Occipital lobe (tissue), 2 donors: ENCODE results near the gene PTGFR. TPM values are rescaled to one million over a fixed set of nuclear protein-coding genes. Genes with fewer than 3 reads are reported as not detected.

ENCODE experiments used
- DNase-seq: peaks from one replicate; lab custom pipeline; 2025; lab: John Stamatoyannopoulos, UW
- total RNA-seq: library from RNA; depleted of rRNA; stranded (reverse); fragments of >200 nt; gene quantifications from one replicate; pipeline ENCODE4 v1.2.3, GENCODE V29; 2014

The PTGFR gene
- total RNA-seq, 1 donor from 2014 or later = 3.0 TPM

GRCh38 chr1:78520216-78520615 lies 29.4 kb downstream of the PTGFR start:
- DNase-seq = no peak

DNA sequence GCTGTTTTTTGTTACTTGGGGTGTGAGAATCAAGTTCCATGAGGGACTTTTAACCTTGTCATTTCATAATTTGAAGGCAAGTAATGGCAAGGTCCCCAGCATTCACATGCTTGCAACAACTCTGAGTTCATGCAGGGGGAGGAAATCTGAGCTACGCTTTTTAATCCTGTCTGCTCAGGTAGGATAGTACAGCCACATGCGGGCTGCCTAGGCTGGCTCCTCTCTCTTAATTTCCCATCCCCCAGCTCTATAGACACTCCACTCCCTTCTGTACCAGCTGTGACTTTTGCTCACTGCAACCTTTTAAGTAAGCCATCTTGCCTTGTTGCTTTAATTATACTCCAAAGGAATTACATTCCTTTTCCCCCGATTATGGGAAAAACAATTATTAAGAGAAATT lies 30.1 kb downstream of the PTGFR start:
- DNase-seq = no peak

DNA sequence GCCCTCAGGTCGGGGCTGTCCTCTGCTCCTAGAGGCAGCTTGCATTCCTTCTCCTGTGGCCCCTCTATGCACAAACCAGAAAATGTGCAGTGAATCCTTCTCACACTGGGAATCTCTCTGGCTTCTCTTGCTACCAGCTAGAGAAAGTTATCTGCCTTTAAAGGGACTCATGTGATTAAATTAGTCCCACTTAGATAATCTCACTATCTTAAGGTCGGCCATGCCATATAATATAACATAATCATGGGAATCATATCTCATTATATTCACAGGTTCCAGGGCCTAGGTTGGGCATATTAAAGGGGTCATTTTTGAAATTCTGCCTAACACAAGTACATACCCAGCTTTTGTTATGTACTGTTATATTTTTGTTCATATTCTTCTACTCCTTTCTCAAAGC lies 31.4 kb downstream of the PTGFR start:
- no peak for DNase-seq

- DNase-seq = no peak
Observed at GRCh38 chr1:78526496-78526895, 35.7 kb downstream of the PTGFR start.

GRCh38 chr1:78527706-78528105 lies 36.9 kb downstream of the PTGFR start:
- no peak for DNase-seq

GRCh38 chr1:78533527-78533926 lies 42.8 kb downstream of the PTGFR start:
- DNase-seq = no peak

GRCh38 chr1:78535286-78535685 lies 44.5 kb downstream of the PTGFR start:
- no peak for DNase-seq

GRCh38 chr1:78536427-78536826 lies 45.7 kb downstream of the PTGFR start:
- DNase-seq = no peak

DNA sequence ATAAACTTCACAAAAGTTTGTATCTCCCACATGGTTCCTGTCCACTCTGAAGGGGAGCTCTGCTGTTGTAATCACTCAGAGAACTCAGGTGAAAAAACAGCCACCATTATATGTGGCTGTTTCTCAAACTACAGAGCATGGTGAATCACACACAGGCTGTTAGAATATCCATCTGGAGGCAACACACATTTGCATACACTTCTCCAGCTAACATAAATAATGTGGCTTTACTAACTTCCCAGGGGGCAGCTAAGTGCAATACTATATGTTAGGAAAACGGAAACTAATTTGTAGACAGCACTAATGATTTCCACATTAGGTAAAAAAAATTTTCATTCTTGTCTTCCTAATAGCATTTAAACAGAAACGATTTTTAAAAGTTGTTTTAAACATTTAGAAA lies 49.3 kb downstream of the PTGFR start:
- no peak for DNase-seq

- no peak for DNase-seq
Observed at GRCh38 chr1:78541479-78541878, 50.7 kb downstream of the PTGFR start.

GRCh38 chr1:78543941-78544643 lies 53.3 kb downstream of the PTGFR start:
- no peak for DNase-seq

GRCh38 chr1:78547081-78547480 lies 56.3 kb downstream of the PTGFR start:
- no peak for DNase-seq

DNA sequence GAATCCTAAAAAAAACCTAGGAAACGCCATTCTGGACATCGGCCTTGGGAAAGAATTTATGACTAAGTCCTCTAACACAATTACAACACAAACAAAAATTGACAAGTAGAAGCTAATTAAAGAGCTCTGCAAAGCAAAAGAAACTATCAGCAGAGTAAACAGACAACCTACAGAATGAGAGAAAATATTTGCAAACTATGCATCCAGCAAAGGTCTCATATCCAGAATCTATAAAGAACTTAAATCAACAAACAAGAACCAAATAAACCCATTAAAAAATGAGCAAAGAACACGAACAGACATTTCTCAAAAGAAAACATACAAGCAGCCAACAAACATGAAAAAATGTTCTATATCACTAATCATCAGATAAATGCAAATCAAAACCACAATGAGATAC lies 58.6 kb downstream of the PTGFR start:
- DNase-seq = no peak

DNA sequence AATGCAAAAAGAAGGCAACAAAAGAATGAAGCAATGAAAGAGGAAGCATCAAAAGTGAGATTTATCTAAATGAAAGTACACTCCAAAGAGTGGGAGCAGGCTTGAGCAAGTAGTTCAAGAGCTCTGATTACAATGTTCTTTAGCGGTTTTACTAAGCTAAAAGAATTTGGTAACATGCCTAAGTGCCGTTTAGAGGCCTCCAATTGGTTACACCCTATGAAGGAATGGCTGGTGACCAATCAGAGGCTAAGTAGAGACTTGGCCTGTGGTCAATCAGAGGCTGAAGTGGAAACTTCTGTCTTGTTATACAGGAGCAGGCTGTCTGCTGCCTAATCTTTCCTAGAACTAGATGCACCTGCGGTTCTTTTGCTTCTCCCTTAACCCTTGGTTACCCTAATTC lies 59.1 kb downstream of the PTGFR start:
- no peak for DNase-seq

DNA sequence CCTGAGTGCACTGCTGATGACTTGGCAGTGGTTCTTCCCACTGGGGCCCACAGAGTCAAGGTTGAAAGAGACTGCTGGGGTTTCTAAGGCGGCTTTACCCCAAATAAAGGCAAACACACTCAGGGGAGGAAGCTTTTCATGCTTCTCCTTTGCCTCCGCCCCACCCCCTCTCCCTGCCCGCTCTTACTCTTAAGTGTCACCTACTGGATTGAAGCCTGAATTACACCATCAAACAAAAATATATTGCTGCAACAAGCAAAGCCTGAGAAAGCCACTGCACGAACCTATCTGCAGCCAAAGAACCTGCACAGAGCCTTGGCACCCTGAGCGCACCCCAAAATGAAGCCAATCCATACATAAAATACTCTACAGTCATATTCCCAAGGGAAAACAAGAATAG lies 63.1 kb downstream of the PTGFR start:
- no peak for DNase-seq

DNA sequence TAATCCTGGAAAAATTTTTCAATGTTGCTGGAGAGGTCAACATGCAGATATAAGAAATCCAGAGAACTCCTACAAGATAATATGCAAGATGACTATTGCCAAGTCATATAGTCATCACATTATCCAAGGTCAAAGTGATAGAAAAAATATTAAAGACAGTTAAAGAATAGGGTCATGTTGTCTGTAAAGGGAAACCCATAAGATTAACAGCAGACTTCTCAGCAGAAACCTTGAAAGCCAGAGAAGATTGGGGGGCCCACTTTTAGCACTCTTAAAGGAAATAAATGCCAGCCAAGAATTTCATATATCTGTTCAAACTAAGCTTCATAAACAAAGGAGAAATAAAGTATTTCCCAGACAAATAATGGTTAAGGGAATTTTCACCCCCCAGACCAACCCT lies 64.1 kb downstream of the PTGFR start:
- DNase-seq = no peak

GRCh38 chr1:78559680-78560079 lies 68.9 kb downstream of the PTGFR start:
- DNase-seq = no peak

GRCh38 chr1:78560811-78561210 lies 70.0 kb downstream of the PTGFR start:
- no peak for DNase-seq

GRCh38 chr1:78561856-78562255 lies 71.1 kb downstream of the PTGFR start:
- DNase-seq = no peak

GRCh38 chr1:78565393-78565792 lies 74.6 kb downstream of the PTGFR start:
- no peak for DNase-seq

DNA sequence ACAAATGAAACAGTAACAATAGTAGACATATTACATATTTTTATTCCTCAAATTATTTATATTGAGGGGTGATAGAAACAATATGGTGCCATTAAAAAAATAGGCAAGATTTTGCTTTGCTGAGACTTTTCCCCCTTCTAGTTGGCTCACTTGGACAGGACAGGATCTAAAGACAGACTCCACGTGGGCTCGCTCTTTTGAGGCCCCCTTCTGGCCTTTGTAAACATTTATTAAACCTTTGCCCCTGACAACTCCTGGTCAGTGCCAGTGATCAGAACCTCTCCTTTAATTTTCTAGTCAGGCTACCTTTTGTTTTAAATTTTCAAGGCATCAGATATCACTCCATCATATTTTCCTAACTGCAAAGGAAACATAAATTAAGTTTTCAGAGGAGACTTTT lies 79.8 kb downstream of the PTGFR start:
- DNase-seq = no peak

DNA sequence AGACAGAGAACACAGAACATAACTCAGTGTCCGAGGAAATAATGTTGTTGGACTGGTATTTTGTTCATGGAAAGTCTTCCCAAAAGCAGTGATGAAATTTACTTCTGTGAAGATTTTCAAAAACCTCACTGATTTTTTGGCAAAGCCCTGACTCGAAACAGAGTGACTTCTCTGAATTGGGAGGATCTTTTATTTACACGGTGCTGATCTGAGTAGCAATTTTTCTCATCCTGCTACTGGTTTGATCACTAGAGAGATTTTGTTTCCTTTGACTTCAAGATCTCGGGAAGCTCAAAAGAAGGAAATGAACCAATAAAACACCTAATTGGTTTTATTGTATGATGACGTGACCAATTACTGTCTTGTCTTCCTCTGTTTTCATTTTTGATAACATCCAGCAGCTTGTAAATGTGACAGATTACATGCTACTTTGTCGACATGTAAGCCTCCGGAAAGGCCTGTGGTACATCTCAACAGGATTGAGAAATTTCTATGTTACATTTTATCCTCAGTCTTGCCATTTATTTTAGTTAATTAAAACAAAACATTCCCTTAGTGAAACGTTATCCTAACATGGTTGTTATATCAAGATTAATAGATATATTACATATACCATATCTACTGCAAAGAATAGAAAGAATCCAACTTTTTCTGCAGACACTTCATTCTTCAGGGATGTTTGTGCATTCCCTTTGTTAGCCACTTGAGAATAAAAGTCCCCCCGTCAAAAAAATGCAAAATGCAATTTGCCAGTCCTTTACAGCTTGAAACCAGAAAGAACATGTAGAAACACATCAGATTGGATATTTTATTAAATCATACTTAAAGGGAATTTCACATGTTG lies 86.7 kb downstream of the PTGFR start:
- no peak for DNase-seq

- DNase-seq = no peak
Observed at GRCh38 chr1:78586572-78586971, 95.8 kb downstream of the PTGFR start.
